ENCODE measurements around the gene ALKBH4. TPM values are rescaled to one million over a fixed set of nuclear protein-coding genes. Genes with fewer than 3 reads are reported as not detected.
"Not testable (repeated sequence)": the region's sequence is repeated elsewhere in the genome, so short reads cannot be mapped to it uniquely, and the experiment has no call there.

ALKBH4 gene
- total RNA-seq (10 to 100 TPM in 5 of 7 donors, 1 to 10 TPM in 2; 9.8 to 15.5 (median 12.2) TPM), polyA plus RNA-seq (10 to 100 TPM in 1 of 2 donors, 1 to 10 TPM in 1; 6.2 to 11.9 TPM)
- long read RNA-seq, donor 1, transcript ALKBH4-201 (3 exons, 2,105 nt), result major isoform, 157 of 184 reads
- long read RNA-seq, donor 1, transcript ALKBH4-202 (3 exons, 1,405 nt), result minor isoform, 10 of 184 reads
- long read RNA-seq, donor 1, partial matches to known transcripts, result 3 of 184 reads
- long read RNA-seq, donor 1, other reads (novel, unspliced or antisense), result 14 of 184 reads
- long read RNA-seq, donor 2, transcript ALKBH4-201 (3 exons, 2,105 nt), result major isoform, 6 of 6 reads
- long read RNA-seq, donor 2, partial matches to known transcripts, result 0 of 6 reads
- long read RNA-seq, donor 2, other reads (novel, unspliced or antisense), result 0 of 6 reads
- long read RNA-seq, donor 3, transcript ALKBH4-201 (3 exons, 2,105 nt), result major isoform, 26 of 35 reads
- long read RNA-seq, donor 3, partial matches to known transcripts, result 1 of 35 reads
- long read RNA-seq, donor 3, other reads (novel, unspliced or antisense), result 4 of 35 reads

GRCh38 chr7:102464577-102465280 lies at the start of gene ALKBH4, which contains the start of gene LRWD1:
TSS of gene ALKBH4 (minus strand) at chr7:102464863. CDS start at chr7:102464836, 27 bp downstream.
TSS of gene LRWD1 (plus strand) at chr7:102464984. CDS start at chr7:102465081, 97 bp downstream.
- H3K27ac ChIP-seq, result peak within 1 kb of the TSS; percentile 31 to 85
- peak in 2 of 3 donors; percentile 23 to 28 for TF ChIP-seq CTCF (IDR thresholded peaks at IDR 0.05)
- no peak for TF ChIP-seq EP300 (IDR thresholded peaks at IDR 0.05)
- TF ChIP-seq POLR2A (IDR thresholded peaks at IDR 0.05), result peak; percentile 33
- H3K27me3 ChIP-seq, result no peaks in the 10 kb centered on the region
- peak within 1 kb of the TSS; percentile 84 for H3K4me3 ChIP-seq
- H3K36me3 ChIP-seq, result no peaks in the 10 kb centered on the region
- 0 to 1% (median 0%) methylated on average over 49 to 81 of the region's 81 CpGs for WGBS, 3 donors
- H3K4me1 ChIP-seq (ENCODE audit: insufficient read depth), result peaks cover 14% of the 10 kb centered on the region
- peak; percentile 91 to 96 (median 93) for DNase-seq
- intact Hi-C loops (cut with DNase I), result no loop called here
- H3K9me3 ChIP-seq, result no peaks in the 10 kb centered on the region

GRCh38 chr7:102512642-102513221 lies 48.1 kb upstream of the ALKBH4 start:
- H3K4me1 ChIP-seq (ENCODE audit: insufficient read depth); H3K9me3 ChIP-seq; H3K27me3 ChIP-seq; intact Hi-C loops (cut with DNase I); H3K36me3 ChIP-seq: not testable (repeated sequence)
- peak overlapping the region; percentile 26 for H3K4me3 ChIP-seq
- WGBS, 3 donors, result 4 to 6% (median 4%) methylated on average over 5 of the region's 5 CpGs
- peak; percentile 47 to 81 (median 61) for DNase-seq
- H3K27ac ChIP-seq, result peak overlapping the region; percentile 60 to 87

- H3K27ac ChIP-seq; H3K36me3 ChIP-seq; H3K27me3 ChIP-seq; DNase-seq; H3K4me3 ChIP-seq; intact Hi-C loops (cut with DNase I); H3K4me1 ChIP-seq (ENCODE audit: insufficient read depth); H3K9me3 ChIP-seq: not testable (repeated sequence)
- WGBS, 3 donors, result no CpG with 5 or more reads among the region's 30 CpGs
Measured at GRCh38 chr7:102511860-102512522, 47.3 kb upstream of the ALKBH4 start.

- H3K4me3 ChIP-seq; H3K36me3 ChIP-seq; H3K9me3 ChIP-seq; H3K4me1 ChIP-seq (ENCODE audit: insufficient read depth); H3K27ac ChIP-seq; intact Hi-C loops (cut with DNase I); H3K27me3 ChIP-seq: not testable (repeated sequence)
- DNase-seq, result peak in 1 of 5 donors; percentile 43
- 74 to 85% (median 77%) methylated on average over 4 to 5 of the region's 8 CpGs for WGBS, 3 donors
Measured at GRCh38 chr7:102510575-102510974, 45.9 kb upstream of the ALKBH4 start.

GRCh38 chr7:102507410-102508088 lies 42.9 kb upstream of the ALKBH4 start:
- H3K9me3 ChIP-seq; intact Hi-C loops (cut with DNase I); H3K36me3 ChIP-seq; H3K27ac ChIP-seq; H3K27me3 ChIP-seq; H3K4me1 ChIP-seq (ENCODE audit: insufficient read depth); H3K4me3 ChIP-seq: not testable (repeated sequence)
- WGBS, 3 donors, result 80 to 85% methylated on average over 2 of the region's 8 CpGs; no CpG with 5 or more reads in 1 of the 3 donors
- DNase-seq, result peak in 2 of 5 donors; percentile 5 to 27

GRCh38 chr7:102505298-102506185 lies 40.9 kb upstream of the ALKBH4 start:
- H3K27ac ChIP-seq; intact Hi-C loops (cut with DNase I); H3K27me3 ChIP-seq; H3K4me1 ChIP-seq (ENCODE audit: insufficient read depth); H3K9me3 ChIP-seq; H3K36me3 ChIP-seq; H3K4me3 ChIP-seq: not testable (repeated sequence)
- peak in 2 of 5 donors; percentile 8 to 15 for DNase-seq
- 73% methylated on average over 5 of the region's 24 CpGs; no CpG with 5 or more reads in 1 of the 3 donors for WGBS, 3 donors

- H3K4me1 ChIP-seq (ENCODE audit: insufficient read depth); H3K4me3 ChIP-seq; H3K36me3 ChIP-seq; H3K9me3 ChIP-seq; DNase-seq; intact Hi-C loops (cut with DNase I); H3K27me3 ChIP-seq; H3K27ac ChIP-seq: not testable (repeated sequence)
- WGBS, 3 donors, result no CpG with 5 or more reads among the region's 12 CpGs
Measured at GRCh38 chr7:102503141-102503540, 38.5 kb upstream of the ALKBH4 start.

- H3K9me3 ChIP-seq; intact Hi-C loops (cut with DNase I); H3K4me3 ChIP-seq; H3K4me1 ChIP-seq (ENCODE audit: insufficient read depth); H3K27me3 ChIP-seq; H3K36me3 ChIP-seq; H3K27ac ChIP-seq: not testable (repeated sequence)
- DNase-seq, result peak in 1 of 5 donors; percentile 10
- WGBS, 3 donors, result 91 to 95% (median 91%) methylated on average over 10 to 14 of the region's 16 CpGs
Measured at GRCh38 chr7:102498321-102498720, 33.7 kb upstream of the ALKBH4 start.

Data from ovary (tissue), 10 donors.